ENCODE data around the gene PRR16.

Gene PRR16

GRCh38 chr5:120535900-120536299, 71.8 kb downstream of the PRR16 start:
- Histone ChIP-seq H3K79me2 (ENCODE audit: insufficient read depth, low read length) (no peaks in the 10 kb centered on the region), H3K27ac (ENCODE audit: low read depth, low read length) (no peak overlapping the region), H3K9me2 (replicated peaks; ENCODE audit: insufficient read depth, low read length) (no peaks in the 10 kb centered on the region), H4K20me1 (ENCODE audit: low read depth, low read length) (no peaks in the 10 kb centered on the region), H3K4me3 (ENCODE audit: insufficient read depth, low read length, poor library complexity, severe bottlenecking) (no peak overlapping the region), H3K27me3 (ENCODE audit: low read length) (no peaks in the 10 kb centered on the region), H3K9ac (ENCODE audit: low read length) (no peak overlapping the region), H3K36me3 (ENCODE audit: low read length) (no peaks in the 10 kb centered on the region), H3K9me3 (ENCODE audit: insufficient read depth, low read length) (no peaks in the 10 kb centered on the region), H3K4me2 (ENCODE audit: low read depth, low read length, poor library complexity, severe bottlenecking) (no peak overlapping the region), H2AFZ (ENCODE audit: low read depth, low read length, severe bottlenecking) (no peak overlapping the region), H3F3A (ENCODE audit: insufficient read depth) (no peaks in the 10 kb centered on the region)
- TF ChIP-seq CTCF (IDR thresholded peaks at IDR 0.05; ENCODE audit: insufficient read depth, low read length, poor library complexity, severe bottlenecking) (no peak), EZH2phosphoT487 (conservative IDR thresholded peaks at IDR 0.05; ENCODE audit: low read length) (no peak)

GRCh38 chr5:120538149-120538548, 74.0 kb downstream of the PRR16 start:
- H3K4me2 ChIP-seq (ENCODE audit: low read depth, low read length, poor library complexity, severe bottlenecking): no peak overlapping the region
- H2AFZ ChIP-seq (ENCODE audit: low read depth, low read length, severe bottlenecking): no peak overlapping the region
- no peaks in the 10 kb centered on the region for H3F3A ChIP-seq (ENCODE audit: insufficient read depth)
- no peaks in the 10 kb centered on the region for H3K9me3 ChIP-seq (ENCODE audit: insufficient read depth, low read length)
- H3K9me2 ChIP-seq (replicated peaks; ENCODE audit: insufficient read depth, low read length): no peaks in the 10 kb centered on the region
- H3K4me3 ChIP-seq (ENCODE audit: insufficient read depth, low read length, poor library complexity, severe bottlenecking): no peak overlapping the region
- no peaks in the 10 kb centered on the region for H3K27me3 ChIP-seq (ENCODE audit: low read length)
- no peaks in the 10 kb centered on the region for H4K20me1 ChIP-seq (ENCODE audit: low read depth, low read length)
- no peak overlapping the region for H3K9ac ChIP-seq (ENCODE audit: low read length)
- TF ChIP-seq EZH2phosphoT487 (conservative IDR thresholded peaks at IDR 0.05; ENCODE audit: low read length): no peak
- no peak for TF ChIP-seq CTCF (IDR thresholded peaks at IDR 0.05; ENCODE audit: insufficient read depth, low read length, poor library complexity, severe bottlenecking)
- no peak overlapping the region for H3K27ac ChIP-seq (ENCODE audit: low read depth, low read length)
- no peaks in the 10 kb centered on the region for H3K79me2 ChIP-seq (ENCODE audit: insufficient read depth, low read length)
- H3K36me3 ChIP-seq (ENCODE audit: low read length): no peaks in the 10 kb centered on the region

- Histone ChIP-seq H3K9me2 (replicated peaks; ENCODE audit: insufficient read depth, low read length) (no peaks in the 10 kb centered on the region), H3K36me3 (ENCODE audit: low read length) (no peaks in the 10 kb centered on the region), H3K27me3 (ENCODE audit: low read length) (no peaks in the 10 kb centered on the region), H2AFZ (ENCODE audit: low read depth, low read length, severe bottlenecking) (no peak overlapping the region), H3K9me3 (ENCODE audit: insufficient read depth, low read length) (no peaks in the 10 kb centered on the region), H3K4me3 (ENCODE audit: insufficient read depth, low read length, poor library complexity, severe bottlenecking) (no peak overlapping the region), H3K27ac (ENCODE audit: low read depth, low read length) (no peak overlapping the region), H3K9ac (ENCODE audit: low read length) (no peak overlapping the region), H3K4me2 (ENCODE audit: low read depth, low read length, poor library complexity, severe bottlenecking) (no peak overlapping the region), H4K20me1 (ENCODE audit: low read depth, low read length) (no peaks in the 10 kb centered on the region), H3F3A (ENCODE audit: insufficient read depth) (no peaks in the 10 kb centered on the region), H3K79me2 (ENCODE audit: insufficient read depth, low read length) (no peaks in the 10 kb centered on the region)
- no peak for TF ChIP-seq EZH2phosphoT487 (conservative IDR thresholded peaks at IDR 0.05; ENCODE audit: low read length)
- TF ChIP-seq CTCF (IDR thresholded peaks at IDR 0.05; ENCODE audit: insufficient read depth, low read length, poor library complexity, severe bottlenecking): no peak
Observed at GRCh38 chr5:120538644-120539043, 74.5 kb downstream of the PRR16 start.
